Prostate gland (tissue), 2 donors: Measurements from ENCODE around the gene SPC24. TPM values are rescaled to one million over a fixed set of nuclear protein-coding genes. Genes with fewer than 3 reads are reported as not detected.
"Not testable (repeated sequence)": the region's sequence is repeated elsewhere in the genome, so short reads cannot be mapped to it uniquely, and the experiment has no call there.

Experiments used
- DNase-seq: peaks from one replicate; pipeline ENCODE4 v3.0.0-alpha.2; 2019; ENCODE audit warnings: low spot score
- H3K27ac ChIP-seq, 2 donors: fragments of 200-600 bp; sonication (generic); 2 replicates each; pipeline ENCODE4 v1.5.1; 2017 to 2019
- H3K27me3 ChIP-seq: fragments of 200-600 bp; sonication (generic); replicated peaks from 2 replicates; pipeline ENCODE4 v1.5.1; 2019; ENCODE audit not compliant: insufficient read depth
- H3K36me3 ChIP-seq, 2 donors: fragments of 200-600 bp; sonication (generic); 1 replicate in 1 of 2; 2 replicates in 1 of 2; pipeline versions ENCODE4 v1.5.1 to v1.8.1; 2017 to 2019
- H3K4me1 ChIP-seq: fragments of 200-600 bp; sonication (generic); replicated peaks from 2 replicates; pipeline ENCODE4 v1.5.1; 2019
- H3K4me3 ChIP-seq, 2 donors: fragments of 200-600 bp; sonication (generic); 2 replicates each; pipeline ENCODE4 v1.5.1; 2017 to 2019
- H3K9me3 ChIP-seq: fragments of 200-600 bp; sonication (generic); 2 replicates; pipeline ENCODE4 v1.5.1; 2017
- CTCF ChIP-seq, 4 experiments: fragments of 200-600 bp in 2 of 4; fragments of 450-650 bp in 2 of 4; sonication (generic) in 2 of 4; IDR thresholded peaks; 1 replicate in 3 of 4; 2 replicates in 1 of 4; pipeline ENCODE4 v1.5.1; 2016 to 2019; ENCODE audit warnings: antibody characterized with exemption in 4 of 4, mild to moderate bottlenecking in 2 of 4, moderate library complexity in 2 of 4
- POLR2A ChIP-seq: fragments of 450-650 bp; IDR thresholded peaks from one replicate; pipeline ENCODE4 v1.6.1; 2016; ENCODE audit warnings: antibody characterized with exemption, mild to moderate bottlenecking
- POLR2AphosphoS5 ChIP-seq: sonication (generic); formaldehyde crosslinking; IDR thresholded peaks from one replicate; pipeline ENCODE4 v1.6.1; 2017; ENCODE audit warnings: antibody characterized with exemption
- WGBS: methylation state at CpG from one replicate; pipeline ENCODE4 v1.1.5; 2018; 5-methylcytosine and 5-hydroxymethylcytosine counted together
- intact Hi-C: fragments of 100-400 bp; cut with DNase I; formaldehyde crosslinking; loops from one replicate; pipeline ENCODE4 v1.14.2; 2022
- total RNA-seq, 2 donors: library from RNA; depleted of rRNA; stranded (reverse); fragments of >200 nt; gene quantifications; one replicate each; pipeline ENCODE4 v1.1.0, GENCODE V29; 2016

Gene SPC24
- total RNA-seq, 2 donors from 2014 or later, result 0.73 to 5.0 TPM

GRCh38 chr19:11105014-11105636 is 50.5 kb downstream of the SPC24 start:
- no peak overlapping the region for H3K4me3 ChIP-seq
- intact Hi-C loops, result no loop called here
- TF ChIP-seq CTCF (IDR thresholded peaks at IDR 0.05) (no peak), POLR2A (no peak), POLR2AphosphoS5 (no peak)
- H3K4me1 ChIP-seq, result no peaks in the 10 kb centered on the region
- 92% methylated on average over 19 of the region's 36 CpGs for WGBS
- no peaks in the 10 kb centered on the region for H3K27me3 ChIP-seq
- H3K36me3 ChIP-seq, result peaks cover 0 to 23% of the 10 kb centered on the region in 2 donors
- no peak for DNase-seq
- H3K27ac ChIP-seq, result no peak overlapping the region
- H3K9me3 ChIP-seq, result no peaks in the 10 kb centered on the region

- H3K4me3 ChIP-seq, H3K9me3 ChIP-seq, H3K4me1 ChIP-seq, intact Hi-C loops, H3K27ac ChIP-seq, H3K27me3 ChIP-seq, DNase-seq: not testable (repeated sequence)
- WGBS, result 87% methylated on average over 10 of the region's 10 CpGs
- peaks cover 0 to 23% of the 10 kb centered on the region in 2 donors for H3K36me3 ChIP-seq
Observed at GRCh38 chr19:11103667-11104066, 51.9 kb downstream of the SPC24 start.

GRCh38 chr19:11102944-11103343 is 52.6 kb downstream of the SPC24 start:
- WGBS, result 92% methylated on average over 16 of the region's 16 CpGs
- Histone ChIP-seq H3K4me1 (no peaks in the 10 kb centered on the region), H3K36me3 (peaks cover 0 to 23% of the 10 kb centered on the region in 2 donors), H3K27me3 (no peaks in the 10 kb centered on the region), H3K27ac (no peak overlapping the region), H3K9me3 (no peaks in the 10 kb centered on the region), H3K4me3 (no peak overlapping the region)
- no peak for DNase-seq
- intact Hi-C loops, result no loop called here
- TF ChIP-seq POLR2A (no peak), POLR2AphosphoS5 (no peak), CTCF (IDR thresholded peaks at IDR 0.05) (no peak)

DNA sequence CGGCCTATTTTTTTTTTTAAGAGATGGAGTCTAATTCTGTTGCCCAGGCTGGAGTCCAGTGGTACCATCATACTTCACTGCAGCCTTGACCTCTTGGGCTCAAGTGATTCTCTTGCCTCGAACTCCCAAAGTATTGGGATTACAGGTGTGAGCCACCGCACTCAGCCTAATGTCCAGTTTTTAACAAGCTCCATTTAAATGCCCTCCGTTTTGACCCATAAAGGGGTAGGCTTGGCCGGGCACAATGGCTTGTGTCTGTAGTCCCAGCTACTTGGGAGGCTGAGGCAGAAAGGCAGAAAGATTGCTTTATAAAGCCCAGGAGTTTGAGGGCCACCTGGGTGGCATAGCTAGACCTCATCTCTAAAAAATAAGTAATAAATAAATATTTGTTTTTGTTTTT is 54.5 kb downstream of the SPC24 start:
- peaks cover 0 to 8% of the 10 kb centered on the region in 2 donors for H3K36me3 ChIP-seq
- intact Hi-C loops, result no loop called here

GRCh38 chr19:11100049-11100448 is 55.5 kb downstream of the SPC24 start:
- H3K36me3 ChIP-seq, result peaks cover 0 to 7% of the 10 kb centered on the region in 2 donors
- no peaks in the 10 kb centered on the region for H3K4me1 ChIP-seq
- WGBS, result 80% methylated on average over 12 of the region's 12 CpGs

More for the DNA sequence above, 54.5 kb downstream of the SPC24 start:
- Histone ChIP-seq H3K9me3 (no peaks in the 10 kb centered on the region), H3K4me1 (no peaks in the 10 kb centered on the region), H3K4me3 (no peak overlapping the region), H3K27ac (no peak overlapping the region), H3K27me3 (no peaks in the 10 kb centered on the region)
- no peak for DNase-seq
- WGBS, result 90% methylated on average over 5 of the region's 5 CpGs
- TF ChIP-seq POLR2A, result no peak
- no peak for TF ChIP-seq POLR2AphosphoS5
- no peak for TF ChIP-seq CTCF (IDR thresholded peaks at IDR 0.05)

More at GRCh38 chr19:11100049-11100448, 55.5 kb downstream of the SPC24 start:
- H3K27me3 ChIP-seq, result no peaks in the 10 kb centered on the region
- intact Hi-C loops, result no loop called here
- H3K27ac ChIP-seq, result no peak overlapping the region
- no peaks in the 10 kb centered on the region for H3K9me3 ChIP-seq
- no peak for DNase-seq
- TF ChIP-seq CTCF (IDR thresholded peaks at IDR 0.05), result no peak
- no peak for TF ChIP-seq POLR2AphosphoS5
- TF ChIP-seq POLR2A, result no peak
- no peak overlapping the region for H3K4me3 ChIP-seq
